Measurements from ENCODE around the gene DDR1.

Gene DDR1

GRCh38 chr6:30889496-30889885 lies 5.2 kb downstream of the DDR1 start:
- H4K20me1 ChIP-seq (ENCODE audit: low read depth, low read length), result no peaks in the 10 kb centered on the region
- H2AFZ ChIP-seq (ENCODE audit: low read depth, low read length, severe bottlenecking), result no peak overlapping the region
- no peaks in the 10 kb centered on the region for H3F3A ChIP-seq (ENCODE audit: insufficient read depth)
- TF ChIP-seq EZH2phosphoT487 (conservative IDR thresholded peaks at IDR 0.05; ENCODE audit: low read length), result no peak
- H3K36me3 ChIP-seq (ENCODE audit: low read length), result no peaks in the 10 kb centered on the region
- H3K4me3 ChIP-seq (ENCODE audit: insufficient read depth, low read length, poor library complexity, severe bottlenecking), result no peak overlapping the region
- no peak overlapping the region for H3K9ac ChIP-seq (ENCODE audit: low read length)
- no peak overlapping the region for H3K4me2 ChIP-seq (ENCODE audit: low read depth, low read length, poor library complexity, severe bottlenecking)
- no peaks in the 10 kb centered on the region for H3K79me2 ChIP-seq (ENCODE audit: insufficient read depth, low read length)
- no peaks in the 10 kb centered on the region for H3K9me3 ChIP-seq (ENCODE audit: insufficient read depth, low read length)
- H3K27ac ChIP-seq (ENCODE audit: low read depth, low read length), result no peak overlapping the region
- H3K9me2 ChIP-seq (replicated peaks; ENCODE audit: insufficient read depth, low read length), result no peaks in the 10 kb centered on the region
- H3K27me3 ChIP-seq (ENCODE audit: low read length), result no peaks in the 10 kb centered on the region

DNA sequence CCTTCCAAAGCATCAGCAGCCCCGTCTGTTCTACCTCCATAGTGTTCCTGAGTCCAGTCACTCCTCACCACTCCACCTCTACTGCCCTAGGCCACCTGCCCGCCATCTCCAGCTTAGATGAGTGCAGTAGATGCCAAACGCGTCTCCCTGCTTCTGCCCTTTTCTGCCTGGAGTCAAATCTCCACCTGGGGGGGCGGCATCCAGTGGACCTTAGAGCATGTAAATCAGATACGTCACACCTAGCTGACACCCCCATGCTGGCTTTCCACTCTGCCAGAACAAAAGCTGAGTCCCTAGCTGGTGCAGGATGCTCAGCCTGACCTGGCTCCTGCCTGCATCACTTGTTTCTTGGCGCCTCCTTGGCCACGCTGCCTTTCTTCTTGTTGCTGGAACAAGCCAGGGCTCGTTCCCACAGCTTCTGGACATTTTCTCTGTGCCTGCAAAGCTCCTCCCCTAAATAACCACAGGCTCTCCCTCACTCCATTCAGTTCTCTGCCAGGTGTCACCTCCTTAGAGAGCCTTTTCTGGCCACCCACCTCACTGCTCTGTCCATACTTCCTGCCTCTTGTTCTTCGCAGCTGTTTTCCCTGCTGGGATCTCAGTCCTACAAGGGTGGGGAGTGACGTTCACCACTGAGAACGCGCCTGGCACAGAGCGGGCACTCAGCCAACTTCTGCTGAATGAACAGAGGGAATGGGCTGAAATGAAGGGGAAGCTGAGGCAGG lies 5.8 kb downstream of the DDR1 start:
- H3K27me3 ChIP-seq (ENCODE audit: low read length), result no peaks in the 10 kb centered on the region
- H3K79me2 ChIP-seq (ENCODE audit: insufficient read depth, low read length), result no peaks in the 10 kb centered on the region
- H3K9me2 ChIP-seq (replicated peaks; ENCODE audit: insufficient read depth, low read length), result no peaks in the 10 kb centered on the region
- TF ChIP-seq EZH2phosphoT487 (conservative IDR thresholded peaks at IDR 0.05; ENCODE audit: low read length) (no peak), CTCF (IDR thresholded peaks at IDR 0.05; ENCODE audit: insufficient read depth, low read length, poor library complexity, severe bottlenecking) (no peak)
- no peaks in the 10 kb centered on the region for H3F3A ChIP-seq (ENCODE audit: insufficient read depth)
- no peak overlapping the region for H3K9ac ChIP-seq (ENCODE audit: low read length)
- no peak overlapping the region for H3K27ac ChIP-seq (ENCODE audit: low read depth, low read length)
- no peaks in the 10 kb centered on the region for H3K36me3 ChIP-seq (ENCODE audit: low read length)
- no peaks in the 10 kb centered on the region for H3K9me3 ChIP-seq (ENCODE audit: insufficient read depth, low read length)
- H4K20me1 ChIP-seq (ENCODE audit: low read depth, low read length), result no peaks in the 10 kb centered on the region
- H2AFZ ChIP-seq (ENCODE audit: low read depth, low read length, severe bottlenecking), result no peak overlapping the region
- H3K4me3 ChIP-seq (ENCODE audit: insufficient read depth, low read length, poor library complexity, severe bottlenecking), result no peak overlapping the region
- H3K4me2 ChIP-seq (ENCODE audit: low read depth, low read length, poor library complexity, severe bottlenecking), result no peak overlapping the region

GRCh38 chr6:30890646-30891449 lies 6.5 kb downstream of the DDR1 start:
- Histone ChIP-seq H3F3A (ENCODE audit: insufficient read depth) (no peaks in the 10 kb centered on the region), H4K20me1 (ENCODE audit: low read depth, low read length) (no peaks in the 10 kb centered on the region), H3K4me2 (ENCODE audit: low read depth, low read length, poor library complexity, severe bottlenecking) (no peak overlapping the region), H3K9ac (ENCODE audit: low read length) (no peak overlapping the region), H3K79me2 (ENCODE audit: insufficient read depth, low read length) (no peaks in the 10 kb centered on the region), H3K27me3 (ENCODE audit: low read length) (no peaks in the 10 kb centered on the region), H3K4me3 (ENCODE audit: insufficient read depth, low read length, poor library complexity, severe bottlenecking) (no peak overlapping the region), H2AFZ (ENCODE audit: low read depth, low read length, severe bottlenecking) (no peak overlapping the region), H3K9me3 (ENCODE audit: insufficient read depth, low read length) (no peaks in the 10 kb centered on the region), H3K36me3 (ENCODE audit: low read length) (no peaks in the 10 kb centered on the region), H3K27ac (ENCODE audit: low read depth, low read length) (no peak overlapping the region), H3K9me2 (replicated peaks; ENCODE audit: insufficient read depth, low read length) (no peaks in the 10 kb centered on the region)
- TF ChIP-seq EZH2phosphoT487 (conservative IDR thresholded peaks at IDR 0.05; ENCODE audit: low read length) (no peak), CTCF (IDR thresholded peaks at IDR 0.05; ENCODE audit: insufficient read depth, low read length, poor library complexity, severe bottlenecking) (no peak)

DNA sequence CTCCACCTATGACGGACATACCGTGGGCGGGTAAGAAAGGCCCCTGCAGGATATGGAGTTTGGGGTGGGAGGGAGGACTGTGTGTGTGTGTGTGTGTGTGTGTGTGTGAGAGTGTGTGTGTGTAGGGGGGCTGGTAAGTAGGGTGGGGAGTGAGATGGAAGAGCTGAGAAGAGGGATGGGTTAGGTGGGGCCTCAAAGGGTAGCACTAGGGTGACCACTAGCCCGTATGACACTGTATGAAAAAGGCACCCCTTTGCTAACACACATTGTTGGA lies 7.1 kb downstream of the DDR1 start:
- H3K36me3 ChIP-seq (ENCODE audit: low read length), result no peaks in the 10 kb centered on the region
- H3K9me2 ChIP-seq (replicated peaks; ENCODE audit: insufficient read depth, low read length), result no peaks in the 10 kb centered on the region
- H4K20me1 ChIP-seq (ENCODE audit: low read depth, low read length), result no peaks in the 10 kb centered on the region
- no peaks in the 10 kb centered on the region for H3K79me2 ChIP-seq (ENCODE audit: insufficient read depth, low read length)
- no peaks in the 10 kb centered on the region for H3K27me3 ChIP-seq (ENCODE audit: low read length)
- no peaks in the 10 kb centered on the region for H3F3A ChIP-seq (ENCODE audit: insufficient read depth)
- no peak overlapping the region for H3K4me2 ChIP-seq (ENCODE audit: low read depth, low read length, poor library complexity, severe bottlenecking)
- TF ChIP-seq CTCF (IDR thresholded peaks at IDR 0.05; ENCODE audit: insufficient read depth, low read length, poor library complexity, severe bottlenecking) (no peak), EZH2phosphoT487 (conservative IDR thresholded peaks at IDR 0.05; ENCODE audit: low read length) (no peak)
- H3K4me3 ChIP-seq (ENCODE audit: insufficient read depth, low read length, poor library complexity, severe bottlenecking), result no peak overlapping the region
- H3K9me3 ChIP-seq (ENCODE audit: insufficient read depth, low read length), result no peaks in the 10 kb centered on the region
- no peak overlapping the region for H2AFZ ChIP-seq (ENCODE audit: low read depth, low read length, severe bottlenecking)
- H3K27ac ChIP-seq (ENCODE audit: low read depth, low read length), result no peak overlapping the region
- no peak overlapping the region for H3K9ac ChIP-seq (ENCODE audit: low read length)
